SJSA1 (cell line): ENCODE measurements around the gene SH2D2A. TPM values are rescaled to one million over a fixed set of nuclear protein-coding genes. Genes with fewer than 3 reads are reported as not detected.

Experiments
- DNase-seq, 2 experiments: peaks; one replicate each; pipeline ENCODE4 v3.0.0-alpha.2; 2015 to 2020; ENCODE audit warnings: low spot score in 2 of 2, low read depth in 1 of 2
- H3K27ac ChIP-seq: fragments of 250-450 bp; sonication (Bioruptor Pico); 2 replicates; pipeline ENCODE4 v1.5.1; 2020; ENCODE audit warnings: mild to moderate bottlenecking, moderate library complexity
- H3K27me3 ChIP-seq: fragments of 250-450 bp; sonication (Bioruptor Pico); replicated peaks from 2 replicates; pipeline ENCODE4 v1.5.1; 2020; ENCODE audit warnings: mild to moderate bottlenecking, moderate library complexity
- H3K36me3 ChIP-seq: fragments of 250-450 bp; sonication (Bioruptor Pico); 2 replicates; pipeline ENCODE4 v1.5.1; 2020; ENCODE audit warnings: mild to moderate bottlenecking
- H3K4me1 ChIP-seq: fragments of 250-450 bp; sonication (Bioruptor Pico); replicated peaks from 2 replicates; pipeline ENCODE4 v1.6.1; 2021; ENCODE audit warnings: mild to moderate bottlenecking
- H3K4me3 ChIP-seq: fragments of 250-450 bp; sonication (Bioruptor Pico); 2 replicates; pipeline ENCODE4 v1.5.1; 2020; ENCODE audit warnings: mild to moderate bottlenecking
- H3K9me3 ChIP-seq: fragments of 250-450 bp; sonication (Bioruptor Pico); replicated peaks from 2 replicates; pipeline ENCODE4 v1.5.1; 2020; ENCODE audit warnings: mild to moderate bottlenecking
- total RNA-seq: library from RNA; depleted of rRNA; stranded (reverse); fragments of >200 nt; shearing (Covaris generic); gene quantifications from 2 replicates; pipeline ENCODE4 v1.2.3, GENCODE V29; 2014

The SH2D2A gene
- total RNA-seq, 1 experiment from 2014 or later: not detected

GRCh38 chr1:156856282-156856785 is 39.7 kb upstream of the SH2D2A start:
- 0 out of 2 replicates have a peak, but pooled peaks cover 2% of the 10 kb centered on the region for H3K9me3 ChIP-seq
- no peak for DNase-seq
- no peaks in the 10 kb centered on the region for H3K36me3 ChIP-seq
- no peak overlapping the region for H3K27ac ChIP-seq
- peaks cover 64% of the 10 kb centered on the region for H3K27me3 ChIP-seq
- H3K4me3 ChIP-seq: no peak overlapping the region
- H3K4me1 ChIP-seq: peaks cover 21% of the 10 kb centered on the region

DNA sequence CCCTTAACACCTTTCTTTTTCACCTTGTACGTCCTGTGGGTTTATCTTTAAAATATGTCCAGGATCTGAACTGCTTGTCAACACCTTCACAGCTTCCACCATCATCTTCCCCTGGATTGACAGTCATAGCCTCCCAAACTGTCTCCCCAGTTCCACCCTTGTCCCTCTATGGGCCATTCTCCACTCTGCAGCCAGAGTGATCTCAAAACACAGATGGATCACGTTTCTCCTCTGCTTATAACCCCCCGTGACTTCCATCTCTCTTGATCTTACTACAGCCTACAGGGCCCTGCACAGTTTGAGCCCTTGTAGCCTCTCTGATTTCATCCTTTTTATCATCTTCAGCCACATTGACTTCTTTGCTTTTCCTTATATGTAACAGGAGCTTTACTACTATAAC is 38.0 kb upstream of the SH2D2A start:
- Histone ChIP-seq H3K27ac (no peak overlapping the region), H3K4me1 (peaks cover 5% of the 10 kb centered on the region), H3K4me3 (no peak overlapping the region), H3K27me3 (peaks cover 47% of the 10 kb centered on the region), H3K9me3 (0 out of 2 replicates have a peak, but pooled peaks cover 2% of the 10 kb centered on the region), H3K36me3 (no peaks in the 10 kb centered on the region)
- no peak for DNase-seq

GRCh38 chr1:156853761-156854160 is 37.1 kb upstream of the SH2D2A start:
- H3K9me3 ChIP-seq: 0 out of 2 replicates have a peak, but pooled peaks cover 2% of the 10 kb centered on the region
- no peak overlapping the region for H3K27ac ChIP-seq
- H3K36me3 ChIP-seq: no peaks in the 10 kb centered on the region
- peaks cover 39% of the 10 kb centered on the region for H3K27me3 ChIP-seq
- no peak for DNase-seq
- H3K4me1 ChIP-seq: no peaks in the 10 kb centered on the region
- no peak overlapping the region for H3K4me3 ChIP-seq

GRCh38 chr1:156852418-156852874 is 35.8 kb upstream of the SH2D2A start:
- Histone ChIP-seq H3K27me3 (peaks cover 30% of the 10 kb centered on the region), H3K27ac (no peak overlapping the region), H3K36me3 (no peaks in the 10 kb centered on the region), H3K4me1 (no peaks in the 10 kb centered on the region), H3K9me3 (no peaks in the 10 kb centered on the region), H3K4me3 (no peak overlapping the region)
- DNase-seq: no peak

DNA sequence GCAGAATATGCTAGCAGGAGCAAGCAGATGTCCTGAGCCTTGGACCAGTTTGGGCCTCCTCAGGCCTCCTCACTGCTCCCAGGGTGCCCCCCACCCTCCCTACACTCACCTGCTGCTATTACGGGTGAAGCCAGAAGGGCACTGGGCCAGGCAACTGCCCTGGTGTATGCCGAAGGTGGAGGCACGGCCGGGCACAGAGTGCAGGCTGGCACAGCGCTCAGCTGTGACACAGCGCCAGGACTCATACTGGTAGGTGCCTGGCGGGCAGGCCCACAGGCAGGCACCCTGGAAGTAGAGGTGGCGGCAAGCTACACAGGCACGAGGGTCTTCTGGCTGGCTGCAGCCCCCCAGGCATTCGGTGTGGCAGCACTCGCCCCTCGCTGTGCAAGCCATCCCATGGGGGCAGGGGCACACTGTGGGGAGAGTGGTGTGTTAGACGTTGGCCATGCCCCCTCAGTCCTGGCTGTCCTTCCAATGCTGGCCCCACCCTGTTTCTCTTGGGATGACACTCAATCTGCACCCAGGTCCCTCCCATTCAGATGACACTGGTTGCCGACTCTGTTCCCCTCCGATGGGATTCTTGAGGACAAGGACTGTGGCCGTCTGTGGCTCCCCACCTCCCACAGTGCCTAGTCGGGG is 35.2 kb upstream of the SH2D2A start:
- Histone ChIP-seq H3K9me3 (no peaks in the 10 kb centered on the region), H3K4me3 (no peak overlapping the region), H3K27me3 (peaks cover 25% of the 10 kb centered on the region), H3K36me3 (no peaks in the 10 kb centered on the region), H3K27ac (no peak overlapping the region), H3K4me1 (no peaks in the 10 kb centered on the region)
- no peak for DNase-seq

GRCh38 chr1:156849151-156849496 is 32.5 kb upstream of the SH2D2A start:
- Histone ChIP-seq H3K36me3 (no peaks in the 10 kb centered on the region), H3K9me3 (no peaks in the 10 kb centered on the region), H3K4me3 (no peak overlapping the region), H3K27me3 (peaks cover 9% of the 10 kb centered on the region), H3K4me1 (no peaks in the 10 kb centered on the region), H3K27ac (no peak overlapping the region)
- no peak for DNase-seq

GRCh38 chr1:156848461-156849150 is 32.0 kb upstream of the SH2D2A start:
- Histone ChIP-seq H3K4me3 (no peak overlapping the region), H3K9me3 (no peaks in the 10 kb centered on the region), H3K36me3 (no peaks in the 10 kb centered on the region), H3K27me3 (peaks cover 5% of the 10 kb centered on the region), H3K27ac (no peak overlapping the region), H3K4me1 (no peaks in the 10 kb centered on the region)
- DNase-seq: no peak

DNA sequence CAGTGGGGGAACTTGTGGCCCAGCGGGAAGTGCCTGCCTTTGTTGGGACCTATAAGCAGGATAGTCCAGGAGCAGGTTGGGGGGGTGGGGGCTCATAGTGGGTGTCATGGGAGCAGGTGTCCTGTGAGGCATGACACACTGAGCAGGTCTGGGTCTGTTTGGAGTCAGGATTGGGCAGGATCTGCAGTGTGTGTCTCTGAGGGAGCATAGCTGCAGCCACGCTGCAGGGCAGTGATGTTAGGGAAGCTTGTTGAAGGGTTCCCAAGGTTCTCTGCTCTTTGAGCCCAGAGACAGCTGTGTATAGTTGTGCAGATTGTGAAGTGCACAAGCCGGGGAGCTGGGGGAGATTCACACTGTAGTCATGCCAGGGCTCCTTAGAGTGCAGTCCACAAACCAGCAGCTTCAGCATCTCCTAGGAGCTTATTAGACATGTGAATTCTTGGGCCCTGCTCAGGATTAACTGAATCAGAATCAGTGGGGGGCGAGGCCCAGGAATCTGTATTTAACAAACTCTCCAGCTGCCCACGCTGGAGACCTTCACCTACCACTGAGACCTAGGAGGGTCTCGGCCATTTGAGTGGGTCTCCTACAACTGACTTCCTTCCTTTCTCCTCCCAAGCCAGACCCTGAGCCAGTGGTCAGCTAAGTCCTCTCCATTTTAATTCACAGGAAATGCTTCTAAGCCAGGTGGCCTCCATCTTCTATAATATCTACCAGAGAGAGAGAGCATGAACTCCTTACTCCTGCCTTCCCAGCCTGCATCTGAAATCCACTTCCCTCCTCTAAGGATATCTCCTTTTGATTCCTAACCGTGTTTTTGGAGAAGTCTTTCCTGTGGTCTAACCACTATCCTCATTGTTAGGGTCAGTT is 31.2 kb upstream of the SH2D2A start:
- H3K27me3 ChIP-seq: peaks cover 5% of the 10 kb centered on the region

GRCh38 chr1:156846643-156847042 is 30.0 kb upstream of the SH2D2A start:
- Histone ChIP-seq H3K27ac (no peak overlapping the region), H3K4me3 (no peak overlapping the region), H3K9me3 (no peaks in the 10 kb centered on the region), H3K4me1 (no peaks in the 10 kb centered on the region), H3K36me3 (no peaks in the 10 kb centered on the region), H3K27me3 (peaks cover 5% of the 10 kb centered on the region)
- DNase-seq: no peak

More for the DNA sequence above, 31.2 kb upstream of the SH2D2A start:
- no peak overlapping the region for H3K27ac ChIP-seq
- H3K36me3 ChIP-seq: no peaks in the 10 kb centered on the region
- no peaks in the 10 kb centered on the region for H3K9me3 ChIP-seq
- no peak overlapping the region for H3K4me3 ChIP-seq
- no peaks in the 10 kb centered on the region for H3K4me1 ChIP-seq
- no peak for DNase-seq

DNA sequence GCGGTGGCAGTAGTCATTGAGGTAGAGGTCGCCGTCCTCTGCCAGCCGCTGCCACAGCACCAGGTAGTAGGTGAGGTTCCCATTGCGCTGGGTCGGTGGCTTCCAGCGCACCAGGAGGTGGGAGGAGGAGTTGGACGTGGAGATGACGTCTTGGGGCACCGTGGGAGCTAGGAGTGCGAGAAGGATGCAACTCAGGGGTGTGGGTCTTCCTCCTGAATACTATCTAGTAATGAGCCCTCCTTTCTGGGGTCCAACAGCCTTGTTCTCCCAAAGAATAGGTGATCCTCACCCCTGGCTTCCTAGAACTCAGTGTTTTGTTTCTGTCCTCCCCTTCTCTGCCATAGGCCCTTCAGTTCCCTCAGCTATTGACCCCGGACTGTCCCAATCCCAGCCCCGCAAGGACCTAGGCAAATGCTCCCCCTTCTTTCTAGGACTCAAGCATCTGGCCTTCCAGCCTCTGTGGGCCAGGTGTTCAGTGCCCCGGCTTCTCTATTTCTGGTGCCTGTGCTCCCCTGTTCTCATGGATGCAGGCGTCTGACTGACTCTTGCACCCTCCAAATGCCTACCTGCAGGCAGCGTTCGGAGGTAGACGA is 29.4 kb upstream of the SH2D2A start:
- H3K27me3 ChIP-seq: peaks cover 5% of the 10 kb centered on the region

GRCh38 chr1:156845055-156845952 is 28.7 kb upstream of the SH2D2A start:
- H3K4me1 ChIP-seq: no peaks in the 10 kb centered on the region
- no peak overlapping the region for H3K27ac ChIP-seq
- no peak for DNase-seq
- peaks cover 5% of the 10 kb centered on the region for H3K27me3 ChIP-seq
- no peak overlapping the region for H3K4me3 ChIP-seq
- no peaks in the 10 kb centered on the region for H3K36me3 ChIP-seq
- no peaks in the 10 kb centered on the region for H3K9me3 ChIP-seq

More for the DNA sequence above, 29.4 kb upstream of the SH2D2A start:
- DNase-seq: no peak
- Histone ChIP-seq H3K9me3 (no peaks in the 10 kb centered on the region), H3K4me1 (no peaks in the 10 kb centered on the region), H3K27ac (no peak overlapping the region), H3K36me3 (no peaks in the 10 kb centered on the region), H3K4me3 (no peak overlapping the region)

GRCh38 chr1:156844638-156845037 is 28.0 kb upstream of the SH2D2A start:
- no peaks in the 10 kb centered on the region for H3K36me3 ChIP-seq
- no peak for DNase-seq
- peaks cover 5% of the 10 kb centered on the region; the same call in 1 of the 2 replicates for H3K27me3 ChIP-seq
- H3K9me3 ChIP-seq: no peaks in the 10 kb centered on the region
- H3K27ac ChIP-seq: no peak overlapping the region
- no peak overlapping the region for H3K4me3 ChIP-seq
- no peaks in the 10 kb centered on the region for H3K4me1 ChIP-seq
